Neural progenitor cell (in vitro differentiated cells): ENCODE data around the gene LINGO1. TPM values are rescaled to one million over a fixed set of nuclear protein-coding genes. Genes with fewer than 3 reads are reported as not detected.

Source experiments
- DNase-seq: peaks from one replicate; pipeline ENCODE4 v3.0.0-alpha.2; 2016; ENCODE audit warnings: low spot score
- H2AFZ ChIP-seq: fragments of 200-600 bp; sonication (generic); replicated peaks from 2 replicates; pipeline ENCODE4 v1.6.1; 2016; ENCODE audit warnings: antibody characterized with exemption
- H3F3A ChIP-seq: fragments of 200-600 bp; sonication (generic); 2 replicates; pipeline ENCODE4 v1.6.1; 2016; ENCODE audit warnings: antibody characterized with exemption, low read depth
- H3K27ac ChIP-seq: fragments of 200-600 bp; sonication (generic); 2 replicates; pipeline ENCODE4 v1.5.1; 2016; ENCODE audit warnings: mild to moderate bottlenecking
- H3K27me3 ChIP-seq: fragments of 200-600 bp; sonication (generic); 2 replicates; pipeline ENCODE4 v1.6.1; 2016; ENCODE audit warnings: mild to moderate bottlenecking, moderate library complexity
- H3K36me3 ChIP-seq: fragments of 200-600 bp; sonication (generic); 2 replicates; pipeline ENCODE4 v1.5.1; 2016
- H3K4me1 ChIP-seq: fragments of 200-600 bp; sonication (generic); 2 replicates; pipeline ENCODE4 v1.6.1; 2016; ENCODE audit warnings: mixed run types
- H3K4me2 ChIP-seq: fragments of 200-600 bp; sonication (generic); 2 replicates; pipeline ENCODE4 v1.6.1; 2016
- H3K4me3 ChIP-seq: fragments of 200-600 bp; sonication (generic); 2 replicates; pipeline ENCODE4 v1.5.1; 2016
- H3K79me2 ChIP-seq: fragments of 200-600 bp; sonication (generic); 2 replicates; pipeline ENCODE4 v1.6.1; 2016; ENCODE audit warnings: low read depth
- H3K9ac ChIP-seq: fragments of 200-600 bp; sonication (generic); 2 replicates; pipeline ENCODE4 v1.6.1; 2016
- H3K9me3 ChIP-seq: fragments of 200-600 bp; sonication (generic); 2 replicates; pipeline ENCODE4 v1.5.1; 2016; ENCODE audit warnings: low read depth
- H4K20me1 ChIP-seq: fragments of 200-600 bp; sonication (generic); 2 replicates; pipeline ENCODE4 v1.6.1; 2016; ENCODE audit warnings: low read depth
- H3K27ac Mint-ChIP-seq: 3 replicates; pipeline ENCODE4 v1.8.0; 2021; ENCODE audit warnings: mixed read lengths
- H3K27me3 Mint-ChIP-seq: 2 replicates; pipeline ENCODE4 v1.8.0; 2022; ENCODE audit warnings: low read depth, mild to moderate bottlenecking, inconsistent platforms, moderate library complexity, mixed read lengths; ENCODE audit not compliant: insufficient read depth
- H3K36me3 Mint-ChIP-seq: 3 replicates; pipeline ENCODE4 v1.8.0; 2021; ENCODE audit warnings: mixed read lengths
- H3K4me1 Mint-ChIP-seq: 3 replicates; pipeline ENCODE4 v1.8.0; 2021; ENCODE audit warnings: mixed read lengths
- H3K4me3 Mint-ChIP-seq: 3 replicates; pipeline ENCODE4 v1.8.0; 2021; ENCODE audit warnings: mild to moderate bottlenecking, moderate library complexity, mixed read lengths
- H3K9me3 Mint-ChIP-seq: 3 replicates; pipeline ENCODE4 v1.8.0; 2020; ENCODE audit warnings: mixed read lengths
- CTCF ChIP-seq: fragments of 200-600 bp; sonication (generic); IDR thresholded peaks from 2 replicates; pipeline ENCODE4 v1.5.1; 2017; ENCODE audit warnings: antibody characterized with exemption, mild to moderate bottlenecking
- EZH2 ChIP-seq: fragments of 200-600 bp; sonication (generic); IDR thresholded peaks from 2 replicates; pipeline ENCODE4 v1.6.1; 2017; ENCODE audit warnings: antibody characterized with exemption, mild to moderate bottlenecking, moderate library complexity
- EZH2phosphoT487 ChIP-seq: fragments of 200-600 bp; sonication (generic); IDR thresholded peaks from 2 replicates; pipeline ENCODE4 v1.6.1; 2017; ENCODE audit warnings: antibody characterized with exemption
- total RNA-seq: library from RNA; depleted of rRNA; stranded (reverse); fragments of >200 nt; gene quantifications from 2 replicates; pipeline ENCODE4 v1.2.3, GENCODE V29; 2015; ENCODE audit warnings: low replicate concordance

The LINGO1 gene
- total RNA-seq, 1 donor from 2014 or later, result 7.9 TPM

- peaks cover 33% of the 10 kb centered on the region for H3K4me1 ChIP-seq
Observed at GRCh38 chr15:77564938-77565337, 67.8 kb downstream of the LINGO1 start.

GRCh38 chr15:77564341-77564740, 68.4 kb downstream of the LINGO1 start:
- no peak overlapping the region for H2AFZ ChIP-seq
- no peak overlapping the region for H3K27ac ChIP-seq
- no peaks in the 10 kb centered on the region for H3K79me2 ChIP-seq
- H3F3A ChIP-seq, result peaks cover 8% of the 10 kb centered on the region
- no peaks in the 10 kb centered on the region for H3K36me3 Mint-ChIP-seq
- H3K9me3 ChIP-seq, result no peaks in the 10 kb centered on the region
- H3K9me3 Mint-ChIP-seq, result peaks cover 4% of the 10 kb centered on the region
- H3K4me1 Mint-ChIP-seq, result peaks cover 41% of the 10 kb centered on the region
- TF ChIP-seq EZH2 (no peak), CTCF (no peak), EZH2phosphoT487 (no peak)
- no peak overlapping the region for H3K9ac ChIP-seq
- H3K27ac Mint-ChIP-seq, result peak overlapping the region; percentile 87
- H4K20me1 ChIP-seq, result no peaks in the 10 kb centered on the region
- DNase-seq, result no peak
- peaks cover 27% of the 10 kb centered on the region for H3K4me1 ChIP-seq
- H3K27me3 Mint-ChIP-seq, result peaks cover 6% of the 10 kb centered on the region
- H3K36me3 ChIP-seq, result no peaks in the 10 kb centered on the region
- H3K4me2 ChIP-seq, result no peak overlapping the region
- no peak overlapping the region for H3K4me3 Mint-ChIP-seq
- H3K4me3 ChIP-seq, result no peak overlapping the region
- no peaks in the 10 kb centered on the region for H3K27me3 ChIP-seq

More at GRCh38 chr15:77564938-77565337, 67.8 kb downstream of the LINGO1 start:
- H3K9me3 Mint-ChIP-seq, result peaks cover 3% of the 10 kb centered on the region
- H3K27me3 Mint-ChIP-seq, result peaks cover 10% of the 10 kb centered on the region
- H3K4me1 Mint-ChIP-seq, result peaks cover 47% of the 10 kb centered on the region
- no peaks in the 10 kb centered on the region for H3K36me3 Mint-ChIP-seq
- Histone ChIP-seq H3F3A (peaks cover 8% of the 10 kb centered on the region), H3K36me3 (no peaks in the 10 kb centered on the region), H3K79me2 (no peaks in the 10 kb centered on the region), H3K9ac (no peak overlapping the region), H3K4me3 (no peak overlapping the region), H4K20me1 (no peaks in the 10 kb centered on the region), H3K9me3 (no peaks in the 10 kb centered on the region), H3K27ac (no peak overlapping the region), H3K4me2 (no peak overlapping the region), H3K27me3 (no peaks in the 10 kb centered on the region), H2AFZ (peak overlapping the region; percentile 9)
- no peak for DNase-seq
- H3K27ac Mint-ChIP-seq, result peak overlapping the region; percentile 87
- TF ChIP-seq CTCF (no peak), EZH2 (no peak), EZH2phosphoT487 (no peak)
- no peak overlapping the region for H3K4me3 Mint-ChIP-seq

GRCh38 chr15:77563623-77564156, 69.0 kb downstream of the LINGO1 start:
- Mint-ChIP-seq H3K27ac (no peak overlapping the region), H3K27me3 (peaks cover 7% of the 10 kb centered on the region), H3K4me3 (no peak overlapping the region), H3K36me3 (no peaks in the 10 kb centered on the region), H3K9me3 (peaks cover 6% of the 10 kb centered on the region), H3K4me1 (peaks cover 34% of the 10 kb centered on the region)
- Histone ChIP-seq H3K9ac (no peak overlapping the region), H3K4me3 (no peak overlapping the region), H3K27ac (no peak overlapping the region), H3K4me1 (peaks cover 20% of the 10 kb centered on the region), H3K36me3 (no peaks in the 10 kb centered on the region), H3K27me3 (no peaks in the 10 kb centered on the region), H4K20me1 (no peaks in the 10 kb centered on the region), H3F3A (peaks cover 1% of the 10 kb centered on the region), H3K79me2 (no peaks in the 10 kb centered on the region), H2AFZ (no peak overlapping the region), H3K9me3 (no peaks in the 10 kb centered on the region), H3K4me2 (no peak overlapping the region)
- no peak for DNase-seq
- TF ChIP-seq EZH2 (no peak), EZH2phosphoT487 (no peak), CTCF (no peak)

Other genes starting within 250 kb of the LINGO1 start
- 27.5 and 30.9 TPM in 2 replicates for gene PEAK1, start 212.8 kb downstream of the LINGO1 start, total RNA-seq
- gene HMG20A, start 212.0 kb downstream of the LINGO1 start, total RNA-seq, result 64.5 and 75.6 TPM in 2 replicates